Sigmoid colon (tissue), 4 donors: ENCODE measurements around the gene PLEKHA7.

Experiments
- EP300 ChIP-seq, 4 donors: sonication (generic); formaldehyde crosslinking; IDR thresholded peaks; one replicate each; pipeline ENCODE4 v1.6.1; 2017; ENCODE audit warnings: antibody characterized with exemption in 4 of 4
- POLR2A ChIP-seq, 2 donors: fragments of 450-650 bp; IDR thresholded peaks; one replicate each; pipeline ENCODE4 v1.6.1; 2016; ENCODE audit warnings: antibody characterized with exemption in 2 of 2, mild to moderate bottlenecking in 2 of 2, moderate library complexity in 2 of 2
- POLR2AphosphoS5 ChIP-seq, 4 donors: sonication (generic); formaldehyde crosslinking; IDR thresholded peaks; one replicate each; pipeline ENCODE4 v1.6.1; 2017; ENCODE audit warnings: antibody characterized with exemption in 4 of 4
- TF ChIP-seq, protein P1 (sequence below), 4 experiments: fragments of 450-650 bp in 3 of 4; fragments of 200-600 bp in 1 of 4; IDR thresholded peaks; one replicate each; pipeline ENCODE4 v1.5.1; 2016 to 2019; ENCODE audit warnings: antibody characterized with exemption in 4 of 4, mild to moderate bottlenecking in 3 of 4, moderate library complexity in 2 of 4

DNA sequence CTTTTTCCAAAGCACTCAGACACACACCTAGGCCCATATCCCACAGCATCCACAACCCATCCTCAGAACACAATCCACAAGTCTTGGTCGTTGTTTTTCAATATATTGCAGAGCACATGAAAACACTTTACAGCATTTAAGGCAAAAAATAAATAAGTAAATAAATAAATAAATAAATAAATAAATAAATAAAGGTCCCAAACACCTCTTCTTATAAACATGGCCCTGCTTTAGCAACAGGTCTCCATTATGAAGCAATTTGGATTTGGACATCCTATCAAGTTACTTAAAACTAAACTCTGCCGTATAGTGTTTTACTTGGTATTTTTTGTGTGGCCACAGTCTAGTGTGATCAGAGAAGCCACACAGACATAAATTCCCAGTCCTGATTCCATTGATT is 10.7 kb upstream of the PLEKHA7 start:
- TF ChIP-seq, protein P1, sequence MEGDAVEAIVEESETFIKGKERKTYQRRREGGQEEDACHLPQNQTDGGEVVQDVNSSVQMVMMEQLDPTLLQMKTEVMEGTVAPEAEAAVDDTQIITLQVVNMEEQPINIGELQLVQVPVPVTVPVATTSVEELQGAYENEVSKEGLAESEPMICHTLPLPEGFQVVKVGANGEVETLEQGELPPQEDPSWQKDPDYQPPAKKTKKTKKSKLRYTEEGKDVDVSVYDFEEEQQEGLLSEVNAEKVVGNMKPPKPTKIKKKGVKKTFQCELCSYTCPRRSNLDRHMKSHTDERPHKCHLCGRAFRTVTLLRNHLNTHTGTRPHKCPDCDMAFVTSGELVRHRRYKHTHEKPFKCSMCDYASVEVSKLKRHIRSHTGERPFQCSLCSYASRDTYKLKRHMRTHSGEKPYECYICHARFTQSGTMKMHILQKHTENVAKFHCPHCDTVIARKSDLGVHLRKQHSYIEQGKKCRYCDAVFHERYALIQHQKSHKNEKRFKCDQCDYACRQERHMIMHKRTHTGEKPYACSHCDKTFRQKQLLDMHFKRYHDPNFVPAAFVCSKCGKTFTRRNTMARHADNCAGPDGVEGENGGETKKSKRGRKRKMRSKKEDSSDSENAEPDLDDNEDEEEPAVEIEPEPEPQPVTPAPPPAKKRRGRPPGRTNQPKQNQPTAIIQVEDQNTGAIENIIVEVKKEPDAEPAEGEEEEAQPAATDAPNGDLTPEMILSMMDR (IDR thresholded peaks at IDR 0.05), result no peak
- TF ChIP-seq POLR2A (IDR thresholded peaks at IDR 0.05) (no peak), POLR2AphosphoS5 (IDR thresholded peaks at IDR 0.05) (no peak), EP300 (IDR thresholded peaks at IDR 0.05) (no peak)
